ENCODE measurements around the gene LCE4A. TPM values are rescaled to one million over a fixed set of nuclear protein-coding genes. Genes with fewer than 3 reads are reported as not detected.

The LCE4A gene
- polyA plus RNA-seq, 1 donor from 2014 or later = not detected

DNA sequence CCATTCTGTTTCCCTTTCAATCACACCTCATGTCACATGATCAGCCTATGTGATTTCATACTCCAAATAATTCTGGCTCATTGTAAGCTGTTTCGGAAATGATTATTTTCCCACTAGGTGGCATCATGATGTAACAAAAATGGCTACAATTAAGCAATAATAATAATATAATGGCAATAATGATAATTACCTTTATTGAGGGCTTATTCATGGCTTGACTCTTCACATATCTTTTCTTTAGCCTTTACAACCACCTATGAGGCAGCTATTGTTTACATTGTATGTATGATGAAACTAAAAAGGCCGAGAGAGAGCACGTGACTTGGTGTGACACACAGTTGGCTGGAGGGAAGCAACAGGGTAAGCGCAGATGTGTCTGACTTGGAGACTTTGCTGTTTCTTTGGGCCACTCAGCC, 37.3 kb downstream of the LCE4A start:
- H3F3A ChIP-seq (ENCODE audit: insufficient read depth, low read length, poor library complexity, severe bottlenecking) = no peaks in the 10 kb centered on the region
- no peaks in the 10 kb centered on the region for H3K27me3 ChIP-seq (ENCODE audit: insufficient read depth, low read depth, low read length)
- no peak overlapping the region for H2AFZ ChIP-seq (ENCODE audit: low read depth, low read length)
- H3K27ac ChIP-seq (ENCODE audit: low read length) = no peak overlapping the region
- no peak overlapping the region for H3K4me2 ChIP-seq (ENCODE audit: low read length)
- no peaks in the 10 kb centered on the region for H4K20me1 ChIP-seq (ENCODE audit: insufficient read depth)
- no peak overlapping the region for H3K4me3 ChIP-seq (ENCODE audit: low read length)
- H3K9ac ChIP-seq (ENCODE audit: low read length) = no peak overlapping the region
- H3K79me2 ChIP-seq (replicated peaks; ENCODE audit: insufficient read depth, low read length) = no peaks in the 10 kb centered on the region
- TF ChIP-seq, protein P1, sequence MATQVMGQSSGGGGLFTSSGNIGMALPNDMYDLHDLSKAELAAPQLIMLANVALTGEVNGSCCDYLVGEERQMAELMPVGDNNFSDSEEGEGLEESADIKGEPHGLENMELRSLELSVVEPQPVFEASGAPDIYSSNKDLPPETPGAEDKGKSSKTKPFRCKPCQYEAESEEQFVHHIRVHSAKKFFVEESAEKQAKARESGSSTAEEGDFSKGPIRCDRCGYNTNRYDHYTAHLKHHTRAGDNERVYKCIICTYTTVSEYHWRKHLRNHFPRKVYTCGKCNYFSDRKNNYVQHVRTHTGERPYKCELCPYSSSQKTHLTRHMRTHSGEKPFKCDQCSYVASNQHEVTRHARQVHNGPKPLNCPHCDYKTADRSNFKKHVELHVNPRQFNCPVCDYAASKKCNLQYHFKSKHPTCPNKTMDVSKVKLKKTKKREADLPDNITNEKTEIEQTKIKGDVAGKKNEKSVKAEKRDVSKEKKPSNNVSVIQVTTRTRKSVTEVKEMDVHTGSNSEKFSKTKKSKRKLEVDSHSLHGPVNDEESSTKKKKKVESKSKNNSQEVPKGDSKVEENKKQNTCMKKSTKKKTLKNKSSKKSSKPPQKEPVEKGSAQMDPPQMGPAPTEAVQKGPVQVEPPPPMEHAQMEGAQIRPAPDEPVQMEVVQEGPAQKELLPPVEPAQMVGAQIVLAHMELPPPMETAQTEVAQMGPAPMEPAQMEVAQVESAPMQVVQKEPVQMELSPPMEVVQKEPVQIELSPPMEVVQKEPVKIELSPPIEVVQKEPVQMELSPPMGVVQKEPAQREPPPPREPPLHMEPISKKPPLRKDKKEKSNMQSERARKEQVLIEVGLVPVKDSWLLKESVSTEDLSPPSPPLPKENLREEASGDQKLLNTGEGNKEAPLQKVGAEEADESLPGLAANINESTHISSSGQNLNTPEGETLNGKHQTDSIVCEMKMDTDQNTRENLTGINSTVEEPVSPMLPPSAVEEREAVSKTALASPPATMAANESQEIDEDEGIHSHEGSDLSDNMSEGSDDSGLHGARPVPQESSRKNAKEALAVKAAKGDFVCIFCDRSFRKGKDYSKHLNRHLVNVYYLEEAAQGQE (IDR thresholded peaks at IDR 0.05; ENCODE audit: borderline replicate concordance) = no peak
- no peaks in the 10 kb centered on the region for H3K9me2 ChIP-seq (ENCODE audit: insufficient read depth, low read length)
- no peaks in the 10 kb centered on the region for H3K9me3 ChIP-seq (ENCODE audit: low read length)
- H3K36me3 ChIP-seq (ENCODE audit: insufficient read depth, low read length) = no peaks in the 10 kb centered on the region

DNA sequence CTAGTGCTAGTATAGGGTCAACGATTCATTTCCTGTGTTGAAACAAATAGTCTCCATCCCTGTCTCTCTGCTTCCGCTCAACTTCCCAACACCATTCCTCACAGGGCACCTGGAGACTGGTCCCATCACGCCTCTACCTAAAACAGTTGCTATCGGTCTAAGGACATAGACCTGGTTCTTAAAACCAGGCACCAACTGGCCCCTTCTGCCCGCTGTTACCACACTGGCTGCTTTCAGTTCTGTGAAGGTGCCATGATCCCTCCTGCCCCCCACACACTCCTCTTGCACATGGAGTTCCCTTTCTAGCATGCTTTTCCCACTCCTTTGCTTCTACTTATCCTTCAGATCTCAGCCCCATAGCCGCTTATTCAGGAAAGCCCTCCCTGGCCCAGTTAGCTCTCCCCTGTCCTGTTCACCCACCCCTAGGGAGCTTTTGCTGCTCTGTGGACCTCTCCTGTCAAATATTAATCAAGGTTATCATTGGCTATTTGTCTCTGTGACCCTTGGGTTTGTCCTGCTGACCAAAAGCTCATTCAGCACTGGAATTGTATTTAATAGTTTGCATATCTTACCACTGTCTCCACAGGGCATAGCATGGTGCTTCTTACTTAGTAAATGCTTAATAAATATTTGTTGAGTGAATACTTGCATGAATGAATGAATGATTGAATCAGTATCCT, 37.9 kb downstream of the LCE4A start:
- Histone ChIP-seq H4K20me1 (ENCODE audit: insufficient read depth) (no peaks in the 10 kb centered on the region), H3K27ac (ENCODE audit: low read length) (no peak overlapping the region), H3K4me3 (ENCODE audit: low read length) (no peak overlapping the region), H3K36me3 (ENCODE audit: insufficient read depth, low read length) (no peaks in the 10 kb centered on the region), H2AFZ (ENCODE audit: low read depth, low read length) (no peak overlapping the region), H3K9me3 (ENCODE audit: low read length) (no peaks in the 10 kb centered on the region), H3K79me2 (replicated peaks; ENCODE audit: insufficient read depth, low read length) (no peaks in the 10 kb centered on the region), H3K27me3 (ENCODE audit: insufficient read depth, low read depth, low read length) (no peaks in the 10 kb centered on the region), H3K9me2 (ENCODE audit: insufficient read depth, low read length) (no peaks in the 10 kb centered on the region), H3K9ac (ENCODE audit: low read length) (no peak overlapping the region), H3K4me2 (ENCODE audit: low read length) (no peak overlapping the region), H3F3A (ENCODE audit: insufficient read depth, low read length, poor library complexity, severe bottlenecking) (no peaks in the 10 kb centered on the region)
- no peak for TF ChIP-seq EZH2 (IDR thresholded peaks at IDR 0.05; ENCODE audit: borderline replicate concordance, insufficient read depth, low read length, poor library complexity, severe bottlenecking)
- no peak for TF ChIP-seq POLR2AphosphoS5 (IDR thresholded peaks at IDR 0.05)
- TF ChIP-seq RAD21 (conservative IDR thresholded peaks at IDR 0.05) = no peak
- no peak for TF ChIP-seq TAF1 (IDR thresholded peaks at IDR 0.05; ENCODE audit: low read depth)
- no peak for TF ChIP-seq SMC3 (conservative IDR thresholded peaks at IDR 0.05; ENCODE audit: poor library complexity)
- TF ChIP-seq, protein P2, sequence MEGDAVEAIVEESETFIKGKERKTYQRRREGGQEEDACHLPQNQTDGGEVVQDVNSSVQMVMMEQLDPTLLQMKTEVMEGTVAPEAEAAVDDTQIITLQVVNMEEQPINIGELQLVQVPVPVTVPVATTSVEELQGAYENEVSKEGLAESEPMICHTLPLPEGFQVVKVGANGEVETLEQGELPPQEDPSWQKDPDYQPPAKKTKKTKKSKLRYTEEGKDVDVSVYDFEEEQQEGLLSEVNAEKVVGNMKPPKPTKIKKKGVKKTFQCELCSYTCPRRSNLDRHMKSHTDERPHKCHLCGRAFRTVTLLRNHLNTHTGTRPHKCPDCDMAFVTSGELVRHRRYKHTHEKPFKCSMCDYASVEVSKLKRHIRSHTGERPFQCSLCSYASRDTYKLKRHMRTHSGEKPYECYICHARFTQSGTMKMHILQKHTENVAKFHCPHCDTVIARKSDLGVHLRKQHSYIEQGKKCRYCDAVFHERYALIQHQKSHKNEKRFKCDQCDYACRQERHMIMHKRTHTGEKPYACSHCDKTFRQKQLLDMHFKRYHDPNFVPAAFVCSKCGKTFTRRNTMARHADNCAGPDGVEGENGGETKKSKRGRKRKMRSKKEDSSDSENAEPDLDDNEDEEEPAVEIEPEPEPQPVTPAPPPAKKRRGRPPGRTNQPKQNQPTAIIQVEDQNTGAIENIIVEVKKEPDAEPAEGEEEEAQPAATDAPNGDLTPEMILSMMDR (IDR thresholded peaks at IDR 0.05; ENCODE audit: poor library complexity, severe bottlenecking) = no peak
- no peak for TF ChIP-seq MXI1 (conservative IDR thresholded peaks at IDR 0.05; ENCODE audit: poor library complexity, severe bottlenecking)
- TF ChIP-seq, protein P1 (IDR thresholded peaks at IDR 0.05; ENCODE audit: borderline replicate concordance) = no peak
- no peak for TF ChIP-seq EP300 (conservative IDR thresholded peaks at IDR 0.05; ENCODE audit: poor library complexity, severe bottlenecking)
